Hepatocyte (in vitro differentiated cells): ENCODE measurements around the gene ESRRA.

Source experiments
- CTCF ChIP-seq: fragments of 200-600 bp; sonication (generic); IDR thresholded peaks from 2 replicates; pipeline ENCODE4 v1.5.1; 2016; ENCODE audit warnings: antibody characterized with exemption, mild to moderate bottlenecking; ENCODE audit not compliant: poor library complexity
- EZH2phosphoT487 ChIP-seq: fragments of 200-600 bp; sonication (generic); IDR thresholded peaks from one replicate; pipeline ENCODE4 v1.6.1; 2018; ENCODE audit warnings: antibody characterized with exemption, mild to moderate bottlenecking, low read depth, moderate library complexity; ENCODE audit not compliant: unreplicated experiment, severe bottlenecking

- TF ChIP-seq CTCF: no peak
- no peak for TF ChIP-seq EZH2phosphoT487
These were observed 7.5 kb upstream of the ESRRA start for GRCh38 chr11:64297699-64298358.
